Smooth muscle cell (in vitro differentiated cells): ENCODE results near the gene MARCHF3. TPM values are rescaled to one million over a fixed set of nuclear protein-coding genes. Genes with fewer than 3 reads are reported as not detected.
A peak's percentile ranks its signal among the peaks of the same experiment; 100 is the strongest.

Experiments used
- DNase-seq: peaks from one replicate; lab custom pipeline; 2025; ENCODE audit not compliant: unreplicated experiment; lab: John Stamatoyannopoulos, UW
- H2AFZ ChIP-seq: fragments of 200-600 bp; sonication (generic); 2 replicates; pipeline ENCODE4 v1.6.0; 2016; ENCODE audit warnings: antibody characterized with exemption, low read depth, mild to moderate bottlenecking
- H3F3A ChIP-seq: fragments of 200-600 bp; sonication (generic); 2 replicates; pipeline ENCODE4 v1.6.0; 2017; ENCODE audit warnings: antibody characterized with exemption, low read depth
- H3K27ac ChIP-seq: fragments of 200-600 bp; sonication (generic); 2 replicates; pipeline ENCODE4 v1.5.1; 2016; ENCODE audit warnings: low read depth, mild to moderate bottlenecking
- H3K27me3 ChIP-seq: fragments of 200-600 bp; sonication (generic); 2 replicates; pipeline ENCODE4 v1.6.1; 2016; ENCODE audit warnings: low read depth, mild to moderate bottlenecking
- H3K36me3 ChIP-seq: fragments of 200-600 bp; sonication (generic); 2 replicates; pipeline ENCODE4 v1.5.1; 2016; ENCODE audit warnings: low read depth
- H3K4me1 ChIP-seq: fragments of 200-600 bp; sonication (generic); 2 replicates; pipeline ENCODE4 v1.5.1; 2016; ENCODE audit warnings: low read depth
- H3K4me2 ChIP-seq: fragments of 200-600 bp; sonication (generic); 2 replicates; pipeline ENCODE4 v1.6.0; 2016; ENCODE audit warnings: mild to moderate bottlenecking
- H3K4me3 ChIP-seq: fragments of 200-600 bp; sonication (generic); 2 replicates; pipeline ENCODE4 v1.5.1; 2016; ENCODE audit warnings: mild to moderate bottlenecking
- H3K79me2 ChIP-seq: fragments of 200-600 bp; sonication (generic); 2 replicates; pipeline ENCODE4 v1.6.0; 2016; ENCODE audit warnings: low read depth, mild to moderate bottlenecking
- H3K9ac ChIP-seq: fragments of 200-600 bp; sonication (generic); 2 replicates; pipeline ENCODE4 v1.6.0; 2016; ENCODE audit warnings: low read depth
- H3K9me3 ChIP-seq: fragments of 200-600 bp; sonication (generic); replicated peaks from 2 replicates; pipeline ENCODE4 v1.5.1; 2016; ENCODE audit warnings: low read depth
- H4K20me1 ChIP-seq: fragments of 200-600 bp; sonication (generic); 2 replicates; pipeline ENCODE4 v1.6.0; 2016; ENCODE audit warnings: low read depth
- CTCF ChIP-seq: fragments of 200-600 bp; sonication (generic); IDR thresholded peaks from 2 replicates; pipeline ENCODE4 v1.5.1; 2017; ENCODE audit warnings: borderline replicate concordance, mild to moderate bottlenecking, antibody characterized with exemption; ENCODE audit not compliant: insufficient read depth, poor library complexity, severe bottlenecking
- WGBS: methylation state at CpG from one replicate; pipeline ENCODE4 v1.1.7; 2016; ENCODE audit warnings: low lambda C conversion rate; 5-methylcytosine and 5-hydroxymethylcytosine counted together
- polyA plus RNA-seq: library from polyadenylated mRNA; unstranded; fragments of >200 nt; fragmentation: Nextera tagmentation; extraction: Ambion mirVana; gene quantifications from 2 replicates; pipeline ENCODE4 v1.2.1, GENCODE V29; 2016
- total RNA-seq: library from RNA; depleted of rRNA; stranded (reverse); fragments of >200 nt; gene quantifications from 2 replicates; pipeline ENCODE4 v1.2.3, GENCODE V29; 2014

The MARCHF3 gene
- total and polyA plus RNA-seq, 2 experiments from 2014 or later: 17.8 to 30.8 TPM

GRCh38 chr5:126865299-126865698, 165.1 kb downstream of the MARCHF3 start:
- no peak overlapping the region for H3K4me3 ChIP-seq
- H3K4me2 ChIP-seq: peak overlapping the region; percentile 40
- no peaks in the 10 kb centered on the region for H3K36me3 ChIP-seq
- H3K4me1 ChIP-seq: peaks cover 7% of the 10 kb centered on the region
- no peaks in the 10 kb centered on the region for H3K27me3 ChIP-seq
- H4K20me1 ChIP-seq: no peaks in the 10 kb centered on the region
- no peak for DNase-seq
- H3K9ac ChIP-seq: no peak overlapping the region
- H2AFZ ChIP-seq: no peak overlapping the region
- H3F3A ChIP-seq: no peaks in the 10 kb centered on the region
- no peaks in the 10 kb centered on the region for H3K9me3 ChIP-seq
- H3K27ac ChIP-seq: peak overlapping the region; percentile 14
- no peak for TF ChIP-seq CTCF
- H3K79me2 ChIP-seq: no peaks in the 10 kb centered on the region
- WGBS: 40% methylated on average over 3 of the region's 3 CpGs

- H3K9ac ChIP-seq: no peak overlapping the region
- peaks cover 7% of the 10 kb centered on the region for H3K4me1 ChIP-seq
- H3K27me3 ChIP-seq: no peaks in the 10 kb centered on the region
- H3K4me3 ChIP-seq: no peak overlapping the region
- no peak for DNase-seq
- WGBS: 97% methylated on average over 22 of the region's 22 CpGs
- no peaks in the 10 kb centered on the region for H3F3A ChIP-seq
- no peak overlapping the region for H3K4me2 ChIP-seq
- H2AFZ ChIP-seq: no peak overlapping the region
- no peaks in the 10 kb centered on the region for H3K9me3 ChIP-seq
- no peak for TF ChIP-seq CTCF
- no peak overlapping the region for H3K27ac ChIP-seq
- H4K20me1 ChIP-seq: no peaks in the 10 kb centered on the region
- no peaks in the 10 kb centered on the region for H3K79me2 ChIP-seq
- H3K36me3 ChIP-seq: no peaks in the 10 kb centered on the region
These were observed 166.2 kb downstream of the MARCHF3 start for GRCh38 chr5:126864042-126864688.

GRCh38 chr5:126863402-126863801, 167.0 kb downstream of the MARCHF3 start:
- no peak for TF ChIP-seq CTCF
- Histone ChIP-seq H3K9me3 (no peaks in the 10 kb centered on the region), H2AFZ (no peak overlapping the region), H4K20me1 (no peaks in the 10 kb centered on the region), H3K4me2 (no peak overlapping the region), H3K27me3 (no peaks in the 10 kb centered on the region), H3F3A (no peaks in the 10 kb centered on the region), H3K4me1 (peaks cover 4% of the 10 kb centered on the region), H3K27ac (no peak overlapping the region), H3K79me2 (no peaks in the 10 kb centered on the region), H3K36me3 (no peaks in the 10 kb centered on the region), H3K4me3 (no peak overlapping the region), H3K9ac (no peak overlapping the region)
- over 99% methylated on average over 4 of the region's 4 CpGs for WGBS
- no peak for DNase-seq

- Histone ChIP-seq H3K4me3 (no peak overlapping the region), H2AFZ (no peak overlapping the region), H3K27ac (no peak overlapping the region), H4K20me1 (no peaks in the 10 kb centered on the region), H3K79me2 (no peaks in the 10 kb centered on the region), H3K4me2 (peak overlapping the region; percentile 19), H3K27me3 (no peaks in the 10 kb centered on the region), H3K4me1 (peaks cover 4% of the 10 kb centered on the region), H3F3A (peaks cover 6% of the 10 kb centered on the region), H3K36me3 (no peaks in the 10 kb centered on the region), H3K9ac (no peak overlapping the region), H3K9me3 (no peaks in the 10 kb centered on the region)
- 60% methylated on average over 11 of the region's 11 CpGs for WGBS
- TF ChIP-seq CTCF: peak; percentile 13
- DNase-seq: no peak
These were observed 171.9 kb downstream of the MARCHF3 start for GRCh38 chr5:126858441-126858840.
